ENCODE results near the gene BRD8.

DNA sequence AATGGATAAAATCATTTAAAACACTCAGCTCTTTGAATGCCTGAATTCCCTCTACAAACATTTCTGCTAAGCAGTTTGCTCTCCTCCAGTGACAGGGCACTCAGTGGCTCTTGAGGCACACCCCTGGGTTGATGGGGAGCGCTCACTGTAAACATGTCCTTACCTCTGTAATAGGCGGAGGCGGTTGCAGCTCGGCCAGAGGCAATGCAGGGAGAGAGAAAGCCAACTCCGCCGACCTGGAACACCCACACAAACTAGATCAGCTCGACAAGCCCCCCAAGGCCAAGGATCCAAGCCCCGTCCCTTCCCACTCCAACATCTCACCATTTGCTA, 34.4 kb upstream of the BRD8 start:
- no peak for TF ChIP-seq EZH2phosphoT487 (IDR thresholded peaks at IDR 0.05; ENCODE audit: low read depth, severe bottlenecking, unreplicated experiment)
- TF ChIP-seq, protein P1, sequence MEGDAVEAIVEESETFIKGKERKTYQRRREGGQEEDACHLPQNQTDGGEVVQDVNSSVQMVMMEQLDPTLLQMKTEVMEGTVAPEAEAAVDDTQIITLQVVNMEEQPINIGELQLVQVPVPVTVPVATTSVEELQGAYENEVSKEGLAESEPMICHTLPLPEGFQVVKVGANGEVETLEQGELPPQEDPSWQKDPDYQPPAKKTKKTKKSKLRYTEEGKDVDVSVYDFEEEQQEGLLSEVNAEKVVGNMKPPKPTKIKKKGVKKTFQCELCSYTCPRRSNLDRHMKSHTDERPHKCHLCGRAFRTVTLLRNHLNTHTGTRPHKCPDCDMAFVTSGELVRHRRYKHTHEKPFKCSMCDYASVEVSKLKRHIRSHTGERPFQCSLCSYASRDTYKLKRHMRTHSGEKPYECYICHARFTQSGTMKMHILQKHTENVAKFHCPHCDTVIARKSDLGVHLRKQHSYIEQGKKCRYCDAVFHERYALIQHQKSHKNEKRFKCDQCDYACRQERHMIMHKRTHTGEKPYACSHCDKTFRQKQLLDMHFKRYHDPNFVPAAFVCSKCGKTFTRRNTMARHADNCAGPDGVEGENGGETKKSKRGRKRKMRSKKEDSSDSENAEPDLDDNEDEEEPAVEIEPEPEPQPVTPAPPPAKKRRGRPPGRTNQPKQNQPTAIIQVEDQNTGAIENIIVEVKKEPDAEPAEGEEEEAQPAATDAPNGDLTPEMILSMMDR (IDR thresholded peaks at IDR 0.05; ENCODE audit: poor library complexity): no peak
- TF ChIP-seq EZH2 (IDR thresholded peaks at IDR 0.05; ENCODE audit: borderline replicate concordance): no peak
